ENCODE data around the gene SNTG2.
"Not testable (repeated sequence)": the region's sequence is repeated elsewhere in the genome, so short reads cannot be mapped to it uniquely, and the experiment has no call there.

The SNTG2 gene

GRCh38 chr2:1060372-1060771, 109.7 kb downstream of the SNTG2 start:
- DNase-seq, result no peak

GRCh38 chr2:1060987-1061386, 110.3 kb downstream of the SNTG2 start:
- no peak for DNase-seq

- DNase-seq, result no peak
Observed at GRCh38 chr2:1068241-1068640, 117.6 kb downstream of the SNTG2 start.

- no peak for DNase-seq
Observed at GRCh38 chr2:1068822-1069221, 118.2 kb downstream of the SNTG2 start.

- DNase-seq, result no peak
Observed at GRCh38 chr2:1069847-1070246, 119.2 kb downstream of the SNTG2 start.

- no peak for DNase-seq
Observed at GRCh38 chr2:1070601-1071000, 120.0 kb downstream of the SNTG2 start.

- DNase-seq, result no peak
Observed at GRCh38 chr2:1071650-1072049, 121.0 kb downstream of the SNTG2 start.

GRCh38 chr2:1072250-1072649, 121.6 kb downstream of the SNTG2 start:
- no peak for DNase-seq

GRCh38 chr2:1077911-1078310, 127.3 kb downstream of the SNTG2 start:
- no peak for DNase-seq

- DNase-seq, result no peak
Observed at GRCh38 chr2:1078326-1078725, 127.7 kb downstream of the SNTG2 start.

- DNase-seq, result no peak
Observed at GRCh38 chr2:1079873-1080799, 129.5 kb downstream of the SNTG2 start.

GRCh38 chr2:1081451-1082225, 131.0 kb downstream of the SNTG2 start:
- no peak for DNase-seq

GRCh38 chr2:1082456-1083205, 132.0 kb downstream of the SNTG2 start:
- DNase-seq, result no peak

GRCh38 chr2:1088192-1088860, 137.7 kb downstream of the SNTG2 start:
- DNase-seq, result no peak

GRCh38 chr2:1088940-1089339, 138.3 kb downstream of the SNTG2 start:
- DNase-seq, result no peak

- no peak for DNase-seq
Observed at GRCh38 chr2:1091895-1092585, 141.4 kb downstream of the SNTG2 start.

- DNase-seq, result not testable (repeated sequence)
Observed at GRCh38 chr2:1093668-1094067, 143.0 kb downstream of the SNTG2 start.

GRCh38 chr2:1097101-1097500, 146.5 kb downstream of the SNTG2 start:
- DNase-seq, result no peak

- no peak for DNase-seq
Observed at GRCh38 chr2:1099418-1099817, 148.8 kb downstream of the SNTG2 start.

- DNase-seq, result no peak
Observed at GRCh38 chr2:1101011-1101782, 150.5 kb downstream of the SNTG2 start.

GRCh38 chr2:1101982-1102590, 151.4 kb downstream of the SNTG2 start:
- no peak for DNase-seq
